GM19351 (cell line): ENCODE measurements around the gene CASP8.

Experiments
- ATAC-seq: cut with Tn5 transposase; IDR thresholded peaks from one replicate; pipeline ENCODE4 v1.9.1; 2021; ENCODE audit warnings: mild to moderate bottlenecking, moderate library complexity; ENCODE audit not compliant: unreplicated experiment

CASP8 gene

GRCh38 chr2:201322772-201323171, 62.4 kb downstream of the CASP8 start:
- ATAC-seq, result no peak

- no peak for ATAC-seq
Measured at GRCh38 chr2:201327678-201328077, 67.3 kb downstream of the CASP8 start.

- ATAC-seq, result no peak
Measured at GRCh38 chr2:201329409-201329808, 69.1 kb downstream of the CASP8 start.
